HEK293 (cell line): ENCODE measurements around the gene THSD7A.

Experiments used
- CTCF ChIA-PET: fragments of 350-600 bp; formaldehyde crosslinking; extraction: SDS; loops from one replicate; lab custom pipeline; 2021; ENCODE audit warnings: antibody characterized with exemption; lab: Yijun Ruan, JAX
- POLR2A ChIA-PET: fragments of 300-600 bp; formaldehyde crosslinking; extraction: SDS; loops from one replicate; lab custom pipeline; 2020; ENCODE audit warnings: antibody characterized with exemption, inconsistent platforms; lab: Yijun Ruan, JAX
- H3K27ac ChIP-seq: fragments of 200-500 bp; sonication (Bioruptor generic); 2 replicates; pipeline ENCODE4 v1.5.1; 2014; ENCODE audit warnings: low read depth, low read length, control low read depth, inconsistent platforms; ENCODE audit errors: extremely low read depth
- H3K36me3 ChIP-seq, 2 experiments: fragments of 200-500 bp in 1 of 2; sonication (Bioruptor generic) in 1 of 2; 1 replicate in 1 of 2; 2 replicates in 1 of 2; pipeline ENCODE4 v1.5.1; 2014 to 2017; ENCODE audit warnings: inconsistent platforms in 2 of 2, low read length in 2 of 2; ENCODE audit not compliant: control insufficient read depth in 2 of 2, insufficient read depth in 1 of 2
- H3K4me1 ChIP-seq: fragments of 200-500 bp; sonication (Bioruptor generic); 2 replicates; pipeline ENCODE4 v1.5.1; 2014; ENCODE audit warnings: mild to moderate bottlenecking, low read length, inconsistent platforms; ENCODE audit not compliant: control insufficient read depth, insufficient read depth
- H3K4me3 ChIP-seq: 2 replicates; pipeline ENCODE4 v1.5.1; 2011; ENCODE audit warnings: low read depth, mild to moderate bottlenecking, control low read depth, low read length, moderate library complexity
- H3K9me3 ChIP-seq: fragments of 200-500 bp; sonication (Bioruptor generic); 2 replicates; pipeline ENCODE4 v1.5.1; 2014; ENCODE audit warnings: low read depth, low read length, inconsistent platforms; ENCODE audit not compliant: control insufficient read depth, insufficient read depth
- EGR2 ChIP-seq: fragments of 450-650 bp; formaldehyde crosslinking; IDR thresholded peaks from 2 replicates; pipeline ENCODE4 v1.5.1; 2016; ENCODE audit warnings: low read depth, missing biosample characterization, missing genetic modification characterization
- MZF1 ChIP-seq: fragments of 450-650 bp; formaldehyde crosslinking; IDR thresholded peaks from 2 replicates; pipeline ENCODE4 v1.5.1; 2017; ENCODE audit warnings: missing biosample characterization, missing genetic modification characterization, borderline replicate concordance
- PRDM6 ChIP-seq: fragments of 450-650 bp; formaldehyde crosslinking; IDR thresholded peaks from 2 replicates; pipeline ENCODE4 v1.5.1; 2017; ENCODE audit warnings: missing biosample characterization, missing genetic modification characterization
- ZBTB17 ChIP-seq: fragments of 450-650 bp; formaldehyde crosslinking; IDR thresholded peaks from 2 replicates; pipeline ENCODE4 v1.5.1; 2016; ENCODE audit warnings: missing biosample characterization, missing genetic modification characterization
- ZBTB48 ChIP-seq: fragments of 450-650 bp; formaldehyde crosslinking; IDR thresholded peaks from 2 replicates; pipeline ENCODE4 v1.5.1; 2016; ENCODE audit warnings: missing biosample characterization, missing genetic modification characterization
- ZNF10 ChIP-seq: fragments of 450-650 bp; formaldehyde crosslinking; IDR thresholded peaks from 2 replicates; pipeline ENCODE4 v1.5.1; 2017; ENCODE audit warnings: missing biosample characterization, missing genetic modification characterization
- ZNF324 ChIP-seq: fragments of 450-650 bp; formaldehyde crosslinking; IDR thresholded peaks from 2 replicates; pipeline ENCODE4 v1.5.1; 2016; ENCODE audit warnings: missing biosample characterization, missing genetic modification characterization
- ZNF335 ChIP-seq: fragments of 450-650 bp; formaldehyde crosslinking; conservative IDR thresholded peaks from 2 replicates; pipeline ENCODE4 v1.5.1; 2016; ENCODE audit warnings: missing biosample characterization, missing genetic modification characterization
- ZNF394 ChIP-seq: fragments of 450-650 bp; formaldehyde crosslinking; IDR thresholded peaks from 2 replicates; pipeline ENCODE4 v1.5.1; 2016; ENCODE audit warnings: missing biosample characterization, missing genetic modification characterization, mild to moderate bottlenecking, moderate library complexity, borderline replicate concordance
- ZNF449 ChIP-seq: fragments of 450-650 bp; formaldehyde crosslinking; IDR thresholded peaks from 2 replicates; pipeline ENCODE4 v1.5.1; 2017; ENCODE audit warnings: missing biosample characterization, mild to moderate bottlenecking, missing genetic modification characterization, moderate library complexity
- ZNF48 ChIP-seq: fragments of 450-650 bp; formaldehyde crosslinking; IDR thresholded peaks from 2 replicates; pipeline ENCODE4 v1.5.1; 2016; ENCODE audit warnings: missing biosample characterization, missing genetic modification characterization
- ZNF555 ChIP-seq: fragments of 450-650 bp; formaldehyde crosslinking; conservative IDR thresholded peaks from 2 replicates; pipeline ENCODE4 v1.5.1; 2017; ENCODE audit warnings: missing biosample characterization, mild to moderate bottlenecking, missing genetic modification characterization, inconsistent platforms
- ZNF610 ChIP-seq: fragments of 450-650 bp; formaldehyde crosslinking; IDR thresholded peaks from 2 replicates; pipeline ENCODE4 v1.5.1; 2016; ENCODE audit warnings: missing biosample characterization, missing genetic modification characterization, borderline replicate concordance
- ZNF621 ChIP-seq: fragments of 450-650 bp; formaldehyde crosslinking; IDR thresholded peaks from 2 replicates; pipeline ENCODE4 v1.5.1; 2017; ENCODE audit warnings: missing biosample characterization, missing genetic modification characterization
- ZNF624 ChIP-seq: fragments of 450-650 bp; formaldehyde crosslinking; IDR thresholded peaks from 2 replicates; pipeline ENCODE4 v1.5.1; 2017; ENCODE audit warnings: missing biosample characterization, missing genetic modification characterization
- ZNF660 ChIP-seq: fragments of 450-650 bp; IDR thresholded peaks from 2 replicates; pipeline ENCODE4 v1.5.1; 2018; ENCODE audit warnings: missing biosample characterization, mild to moderate bottlenecking, missing genetic modification characterization
- ZNF701 ChIP-seq: fragments of 450-650 bp; formaldehyde crosslinking; IDR thresholded peaks from 2 replicates; pipeline ENCODE4 v1.5.1; 2016; ENCODE audit warnings: missing biosample characterization, missing genetic modification characterization
- ZNF792 ChIP-seq: fragments of 450-650 bp; formaldehyde crosslinking; IDR thresholded peaks from 2 replicates; pipeline ENCODE4 v1.5.1; 2016; ENCODE audit warnings: missing biosample characterization, missing genetic modification characterization
- ZNF837 ChIP-seq: fragments of 450-650 bp; formaldehyde crosslinking; IDR thresholded peaks from 2 replicates; pipeline ENCODE4 v1.5.1; 2016; ENCODE audit warnings: missing biosample characterization, missing genetic modification characterization
- TF ChIP-seq, protein P1 (sequence below): fragments of 450-650 bp; formaldehyde crosslinking; IDR thresholded peaks from 2 replicates; pipeline ENCODE4 v1.5.1; 2016; ENCODE audit warnings: missing biosample characterization, missing genetic modification characterization, borderline replicate concordance
- TF ChIP-seq, protein P2 (sequence below): fragments of 450-650 bp; formaldehyde crosslinking; IDR thresholded peaks from 2 replicates; pipeline ENCODE4 v1.5.1; 2016; ENCODE audit warnings: missing biosample characterization, missing genetic modification characterization, borderline replicate concordance
- TF ChIP-seq, protein P3 (sequence below): fragments of 450-650 bp; formaldehyde crosslinking; IDR thresholded peaks from 2 replicates; pipeline ENCODE4 v1.5.1; 2016; ENCODE audit warnings: missing biosample characterization, missing genetic modification characterization

The THSD7A gene

GRCh38 chr7:11448323-11448722 is 383.7 kb downstream of the THSD7A start:
- ChIA-PET CTCF (no interaction called here), POLR2A (no interaction called here)
- H3K36me3 ChIP-seq, result no peaks in the 10 kb centered on the region
- no peak for TF ChIP-seq ZNF837 (tag by site-specific recombination)
- TF ChIP-seq PRDM6 (tag by site-specific recombination), result no peak
- no peak for TF ChIP-seq ZNF555 (tag by site-specific recombination)
- TF ChIP-seq, protein P1, sequence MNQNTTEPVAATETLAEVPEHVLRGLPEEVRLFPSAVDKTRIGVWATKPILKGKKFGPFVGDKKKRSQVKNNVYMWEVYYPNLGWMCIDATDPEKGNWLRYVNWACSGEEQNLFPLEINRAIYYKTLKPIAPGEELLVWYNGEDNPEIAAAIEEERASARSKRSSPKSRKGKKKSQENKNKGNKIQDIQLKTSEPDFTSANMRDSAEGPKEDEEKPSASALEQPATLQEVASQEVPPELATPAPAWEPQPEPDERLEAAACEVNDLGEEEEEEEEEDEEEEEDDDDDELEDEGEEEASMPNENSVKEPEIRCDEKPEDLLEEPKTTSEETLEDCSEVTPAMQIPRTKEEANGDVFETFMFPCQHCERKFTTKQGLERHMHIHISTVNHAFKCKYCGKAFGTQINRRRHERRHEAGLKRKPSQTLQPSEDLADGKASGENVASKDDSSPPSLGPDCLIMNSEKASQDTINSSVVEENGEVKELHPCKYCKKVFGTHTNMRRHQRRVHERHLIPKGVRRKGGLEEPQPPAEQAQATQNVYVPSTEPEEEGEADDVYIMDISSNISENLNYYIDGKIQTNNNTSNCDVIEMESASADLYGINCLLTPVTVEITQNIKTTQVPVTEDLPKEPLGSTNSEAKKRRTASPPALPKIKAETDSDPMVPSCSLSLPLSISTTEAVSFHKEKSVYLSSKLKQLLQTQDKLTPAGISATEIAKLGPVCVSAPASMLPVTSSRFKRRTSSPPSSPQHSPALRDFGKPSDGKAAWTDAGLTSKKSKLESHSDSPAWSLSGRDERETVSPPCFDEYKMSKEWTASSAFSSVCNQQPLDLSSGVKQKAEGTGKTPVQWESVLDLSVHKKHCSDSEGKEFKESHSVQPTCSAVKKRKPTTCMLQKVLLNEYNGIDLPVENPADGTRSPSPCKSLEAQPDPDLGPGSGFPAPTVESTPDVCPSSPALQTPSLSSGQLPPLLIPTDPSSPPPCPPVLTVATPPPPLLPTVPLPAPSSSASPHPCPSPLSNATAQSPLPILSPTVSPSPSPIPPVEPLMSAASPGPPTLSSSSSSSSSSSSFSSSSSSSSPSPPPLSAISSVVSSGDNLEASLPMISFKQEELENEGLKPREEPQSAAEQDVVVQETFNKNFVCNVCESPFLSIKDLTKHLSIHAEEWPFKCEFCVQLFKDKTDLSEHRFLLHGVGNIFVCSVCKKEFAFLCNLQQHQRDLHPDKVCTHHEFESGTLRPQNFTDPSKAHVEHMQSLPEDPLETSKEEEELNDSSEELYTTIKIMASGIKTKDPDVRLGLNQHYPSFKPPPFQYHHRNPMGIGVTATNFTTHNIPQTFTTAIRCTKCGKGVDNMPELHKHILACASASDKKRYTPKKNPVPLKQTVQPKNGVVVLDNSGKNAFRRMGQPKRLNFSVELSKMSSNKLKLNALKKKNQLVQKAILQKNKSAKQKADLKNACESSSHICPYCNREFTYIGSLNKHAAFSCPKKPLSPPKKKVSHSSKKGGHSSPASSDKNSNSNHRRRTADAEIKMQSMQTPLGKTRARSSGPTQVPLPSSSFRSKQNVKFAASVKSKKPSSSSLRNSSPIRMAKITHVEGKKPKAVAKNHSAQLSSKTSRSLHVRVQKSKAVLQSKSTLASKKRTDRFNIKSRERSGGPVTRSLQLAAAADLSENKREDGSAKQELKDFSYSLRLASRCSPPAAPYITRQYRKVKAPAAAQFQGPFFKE (tag by site-specific recombination), result no peak
- no peak for TF ChIP-seq ZNF324
- TF ChIP-seq, protein P2, sequence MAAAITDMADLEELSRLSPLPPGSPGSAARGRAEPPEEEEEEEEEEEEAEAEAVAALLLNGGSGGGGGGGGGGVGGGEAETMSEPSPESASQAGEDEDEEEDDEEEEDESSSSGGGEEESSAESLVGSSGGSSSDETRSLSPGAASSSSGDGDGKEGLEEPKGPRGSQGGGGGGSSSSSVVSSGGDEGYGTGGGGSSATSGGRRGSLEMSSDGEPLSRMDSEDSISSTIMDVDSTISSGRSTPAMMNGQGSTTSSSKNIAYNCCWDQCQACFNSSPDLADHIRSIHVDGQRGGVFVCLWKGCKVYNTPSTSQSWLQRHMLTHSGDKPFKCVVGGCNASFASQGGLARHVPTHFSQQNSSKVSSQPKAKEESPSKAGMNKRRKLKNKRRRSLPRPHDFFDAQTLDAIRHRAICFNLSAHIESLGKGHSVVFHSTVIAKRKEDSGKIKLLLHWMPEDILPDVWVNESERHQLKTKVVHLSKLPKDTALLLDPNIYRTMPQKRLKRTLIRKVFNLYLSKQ (tag by site-specific recombination), result no peak
- no peak for TF ChIP-seq EGR2 (tag by site-specific recombination)
- TF ChIP-seq ZBTB48 (tag by site-specific recombination), result no peak
- no peak for TF ChIP-seq ZNF624 (tag by site-specific recombination)
- no peak for TF ChIP-seq ZBTB17 (tag by site-specific recombination)
- H3K9me3 ChIP-seq, result no peaks in the 10 kb centered on the region
- no peaks in the 10 kb centered on the region for H3K4me1 ChIP-seq
- no peak overlapping the region for H3K27ac ChIP-seq
- H3K4me3 ChIP-seq, result no peak overlapping the region

DNA sequence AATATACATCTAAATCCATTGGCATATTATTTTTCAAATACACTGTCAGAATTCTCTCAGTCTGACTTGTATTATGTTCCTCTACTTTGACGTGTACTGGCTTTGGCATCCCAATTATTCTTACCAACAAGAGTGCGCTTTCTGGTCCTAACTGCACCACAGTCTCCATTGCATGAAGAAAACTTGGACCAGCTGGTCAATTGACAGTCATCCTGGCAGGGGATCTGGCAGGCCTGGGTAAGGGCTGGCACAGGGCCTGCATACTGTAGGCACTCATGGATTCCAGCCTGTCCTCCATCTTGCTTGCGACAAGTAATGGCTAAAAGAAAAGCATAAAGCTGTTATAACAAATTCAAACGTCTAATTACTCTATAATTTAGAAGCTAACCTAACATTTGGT is 384.9 kb downstream of the THSD7A start:
- no peaks in the 10 kb centered on the region for H3K9me3 ChIP-seq
- no peaks in the 10 kb centered on the region for H3K36me3 ChIP-seq
- H3K27ac ChIP-seq, result no peak overlapping the region
- H3K4me1 ChIP-seq, result no peaks in the 10 kb centered on the region
- ChIA-PET CTCF (no interaction called here), POLR2A (no interaction called here)
- no peak overlapping the region for H3K4me3 ChIP-seq
- no peak for TF ChIP-seq ZNF660 (tag by site-specific recombination)
- TF ChIP-seq ZNF394 (tag by site-specific recombination), result no peak
- no peak for TF ChIP-seq ZNF701
- no peak for TF ChIP-seq ZNF792
- TF ChIP-seq, protein P3, sequence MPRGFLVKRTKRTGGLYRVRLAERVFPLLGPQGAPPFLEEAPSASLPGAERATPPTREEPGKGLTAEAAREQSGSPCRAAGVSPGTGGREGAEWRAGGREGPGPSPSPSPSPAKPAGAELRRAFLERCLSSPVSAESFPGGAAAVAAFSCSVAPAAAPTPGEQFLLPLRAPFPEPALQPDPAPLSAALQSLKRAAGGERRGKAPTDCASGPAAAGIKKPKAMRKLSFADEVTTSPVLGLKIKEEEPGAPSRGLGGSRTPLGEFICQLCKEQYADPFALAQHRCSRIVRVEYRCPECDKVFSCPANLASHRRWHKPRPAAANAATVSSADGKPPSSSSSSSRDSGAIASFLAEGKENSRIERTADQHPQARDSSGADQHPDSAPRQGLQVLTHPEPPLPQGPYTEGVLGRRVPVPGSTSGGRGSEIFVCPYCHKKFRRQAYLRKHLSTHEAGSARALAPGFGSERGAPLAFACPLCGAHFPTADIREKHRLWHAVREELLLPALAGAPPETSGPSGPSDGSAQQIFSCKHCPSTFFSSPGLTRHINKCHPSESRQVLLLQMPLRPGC, result no peak
- no peak for TF ChIP-seq ZNF449
- no peak for TF ChIP-seq ZNF610
- no peak for TF ChIP-seq PRDM6 (tag by site-specific recombination)
- TF ChIP-seq ZNF621, result no peak
- no peak for TF ChIP-seq ZNF335 (tag by site-specific recombination)
- no peak for TF ChIP-seq MZF1 (tag by site-specific recombination)
- no peak for TF ChIP-seq ZNF48 (tag by site-specific recombination)
- TF ChIP-seq ZNF10 (tag by site-specific recombination), result no peak
